ENCODE measurements around the gene CYP27B1. TPM values are rescaled to one million over a fixed set of nuclear protein-coding genes. Genes with fewer than 3 reads are reported as not detected.

Gene CYP27B1
- total and polyA plus RNA-seq, 10 of the 15 experiments (the other 5 are each of a cell fraction or from before 2014, with no cell fraction given) = 0.10 to 2.7 (median 1.1) TPM

DNA sequence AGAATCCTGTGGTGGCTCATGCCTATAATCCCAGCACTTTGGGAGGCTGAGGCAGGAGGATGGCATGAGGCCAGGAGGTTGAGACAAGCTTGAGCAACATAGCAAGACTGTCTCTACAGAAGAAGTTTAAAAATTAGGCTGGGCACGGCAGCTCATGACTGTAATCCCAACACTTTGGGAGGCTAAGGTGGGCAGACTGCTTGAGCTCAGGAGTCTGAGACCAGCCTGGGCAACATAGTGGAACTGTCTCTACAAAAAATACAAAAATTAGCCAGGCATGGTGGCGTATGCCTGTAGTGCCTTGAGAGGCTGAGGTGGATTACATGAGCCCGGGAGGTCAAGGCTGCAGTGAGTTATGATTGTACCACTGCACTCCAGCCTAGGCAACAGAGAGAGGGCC, 998 bp upstream of the CYP27B1 start:
- H2AFZ ChIP-seq (ENCODE audit: control insufficient read depth, low read depth, low read length) = no peak overlapping the region
- no TSS peak for BruUV-seq (replicated peaks)
- H3K27me3 ChIP-seq (replicated peaks in 1 of 2; ENCODE audit: control insufficient read depth in 2 of 2, insufficient read depth in 2 of 2, low read length in 1 of 2) = peaks cover 11 to 23% of the 10 kb centered on the region in 2 experiments; a peak in 3 of 4 replicates
- RAD21 ChIA-PET (ENCODE audit: unreplicated experiment) = interaction anchor here (1.5 kb wide), 1 partner anchor 13 kb away, joined by 5 read pairs; no protein-coding TSS in a partner anchor
- ATAC-seq = no peak
- H3K9me3 ChIP-seq (replicated peaks; ENCODE audit: control insufficient read depth, insufficient read depth, low read length) = no peaks in the 10 kb centered on the region
- no peaks in the 10 kb centered on the region for H3K79me2 ChIP-seq (ENCODE audit: control insufficient read depth, insufficient read depth, low read length)
- FAIRE-seq = no peak
- H3K4me1 ChIP-seq (ENCODE audit: control insufficient read depth, insufficient read depth, low read length) = peaks cover 23% of the 10 kb centered on the region
- no peaks in the 10 kb centered on the region for H4K20me1 ChIP-seq (ENCODE audit: control insufficient read depth, insufficient read depth)
- no peak overlapping the region for H3K9ac ChIP-seq (ENCODE audit: control insufficient read depth, insufficient read depth, low read length)
- CTCF ChIA-PET = interaction anchor here (0.7 to 7.3 kb wide), 5 partner anchors 8 to 535 kb away, joined by 3 to 62 read pairs (median 4); partner anchors contain the start of gene MARCHF9
- SMC1A ChIA-PET (ENCODE audit: uncharacterized antibody, unreplicated experiment) = interaction anchor here (0.9 kb wide), 1 partner anchor 130 kb away, joined by 3 read pairs; no protein-coding TSS in a partner anchor
- no peak overlapping the region for H3K4me2 ChIP-seq (ENCODE audit: control insufficient read depth, insufficient read depth)
- WGBS (ENCODE audit: insufficient coverage, insufficient replicate concordance, low lambda C conversion rate, missing lambda C conversion rate) = 98% methylated on average over 3 of the region's 3 CpGs
- intact Hi-C loops (cut with micrococcal nuclease; ENCODE audit: unreplicated experiment) = no loop called here
- H3K4me3 ChIP-seq = no peak overlapping the region
- in situ Hi-C loops (cut with MboI) = no loop called here
- no peak for DNase-seq (ENCODE audit: low read depth, low spot score)
- H3K27ac ChIP-seq (ENCODE audit: control insufficient read depth, insufficient read depth) = no peak overlapping the region
- peaks cover 0 to 4% of the 10 kb centered on the region in 2 experiments; a peak in 2 of 4 replicates for H3K36me3 ChIP-seq (ENCODE audit: control insufficient read depth in 2 of 2, insufficient read depth in 2 of 2, low read length in 1 of 2)
- POLR2A ChIA-PET = no interaction called here
- no peak for TF ChIP-seq CBFB (IDR thresholded peaks at IDR 0.05; ENCODE audit: low read depth)
- TF ChIP-seq BACH1 (IDR thresholded peaks at IDR 0.05; ENCODE audit: borderline replicate concordance) = no peak
- TF ChIP-seq, protein P1, sequence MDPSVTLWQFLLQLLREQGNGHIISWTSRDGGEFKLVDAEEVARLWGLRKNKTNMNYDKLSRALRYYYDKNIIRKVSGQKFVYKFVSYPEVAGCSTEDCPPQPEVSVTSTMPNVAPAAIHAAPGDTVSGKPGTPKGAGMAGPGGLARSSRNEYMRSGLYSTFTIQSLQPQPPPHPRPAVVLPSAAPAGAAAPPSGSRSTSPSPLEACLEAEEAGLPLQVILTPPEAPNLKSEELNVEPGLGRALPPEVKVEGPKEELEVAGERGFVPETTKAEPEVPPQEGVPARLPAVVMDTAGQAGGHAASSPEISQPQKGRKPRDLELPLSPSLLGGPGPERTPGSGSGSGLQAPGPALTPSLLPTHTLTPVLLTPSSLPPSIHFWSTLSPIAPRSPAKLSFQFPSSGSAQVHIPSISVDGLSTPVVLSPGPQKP (IDR thresholded peaks at IDR 0.05; ENCODE audit: low read depth, low read length) = no peak
- TF ChIP-seq REST (IDR thresholded peaks at IDR 0.05; ENCODE audit: low read depth, low read length) = no peak
- TF ChIP-seq, protein P2, sequence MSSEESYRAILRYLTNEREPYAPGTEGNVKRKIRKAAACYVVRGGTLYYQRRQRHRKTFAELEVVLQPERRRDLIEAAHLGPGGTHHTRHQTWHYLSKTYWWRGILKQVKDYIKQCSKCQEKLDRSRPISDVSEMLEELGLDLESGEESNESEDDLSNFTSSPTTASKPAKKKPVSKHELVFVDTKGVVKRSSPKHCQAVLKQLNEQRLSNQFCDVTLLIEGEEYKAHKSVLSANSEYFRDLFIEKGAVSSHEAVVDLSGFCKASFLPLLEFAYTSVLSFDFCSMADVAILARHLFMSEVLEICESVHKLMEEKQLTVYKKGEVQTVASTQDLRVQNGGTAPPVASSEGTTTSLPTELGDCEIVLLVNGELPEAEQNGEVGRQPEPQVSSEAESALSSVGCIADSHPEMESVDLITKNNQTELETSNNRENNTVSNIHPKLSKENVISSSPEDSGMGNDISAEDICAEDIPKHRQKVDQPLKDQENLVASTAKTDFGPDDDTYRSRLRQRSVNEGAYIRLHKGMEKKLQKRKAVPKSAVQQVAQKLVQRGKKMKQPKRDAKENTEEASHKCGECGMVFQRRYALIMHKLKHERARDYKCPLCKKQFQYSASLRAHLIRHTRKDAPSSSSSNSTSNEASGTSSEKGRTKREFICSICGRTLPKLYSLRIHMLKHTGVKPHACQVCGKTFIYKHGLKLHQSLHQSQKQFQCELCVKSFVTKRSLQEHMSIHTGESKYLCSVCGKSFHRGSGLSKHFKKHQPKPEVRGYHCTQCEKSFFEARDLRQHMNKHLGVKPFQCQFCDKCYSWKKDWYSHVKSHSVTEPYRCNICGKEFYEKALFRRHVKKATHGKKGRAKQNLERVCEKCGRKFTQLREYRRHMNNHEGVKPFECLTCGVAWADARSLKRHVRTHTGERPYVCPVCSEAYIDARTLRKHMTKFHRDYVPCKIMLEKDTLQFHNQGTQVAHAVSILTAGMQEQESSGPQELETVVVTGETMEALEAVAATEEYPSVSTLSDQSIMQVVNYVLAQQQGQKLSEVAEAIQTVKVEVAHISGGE (CRISPR knock-in tag; IDR thresholded peaks at IDR 0.05) = no peak
- TF ChIP-seq POU2F2 (IDR thresholded peaks at IDR 0.05; ENCODE audit: borderline replicate concordance, low read depth, low read length) = no peak
- no peak for TF ChIP-seq BHLHE40 (IDR thresholded peaks at IDR 0.05; ENCODE audit: borderline replicate concordance in 1 of 2, low read depth in 2 of 2, low read length in 1 of 2)
- TF ChIP-seq, protein P3, sequence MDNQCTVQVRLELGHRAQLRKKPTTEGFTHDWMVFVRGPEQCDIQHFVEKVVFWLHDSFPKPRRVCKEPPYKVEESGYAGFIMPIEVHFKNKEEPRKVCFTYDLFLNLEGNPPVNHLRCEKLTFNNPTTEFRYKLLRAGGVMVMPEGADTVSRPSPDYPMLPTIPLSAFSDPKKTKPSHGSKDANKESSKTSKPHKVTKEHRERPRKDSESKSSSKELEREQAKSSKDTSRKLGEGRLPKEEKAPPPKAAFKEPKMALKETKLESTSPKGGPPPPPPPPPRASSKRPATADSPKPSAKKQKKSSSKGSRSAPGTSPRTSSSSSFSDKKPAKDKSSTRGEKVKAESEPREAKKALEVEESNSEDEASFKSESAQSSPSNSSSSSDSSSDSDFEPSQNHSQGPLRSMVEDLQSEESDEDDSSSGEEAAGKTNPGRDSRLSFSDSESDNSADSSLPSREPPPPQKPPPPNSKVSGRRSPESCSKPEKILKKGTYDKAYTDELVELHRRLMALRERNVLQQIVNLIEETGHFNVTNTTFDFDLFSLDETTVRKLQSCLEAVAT (IDR thresholded peaks at IDR 0.05) = no peak
- no peak for TF ChIP-seq FOXM1 (IDR thresholded peaks at IDR 0.05; ENCODE audit: low read depth, low read length)
- TF ChIP-seq CREB1 (IDR thresholded peaks at IDR 0.05; ENCODE audit: low read depth) = no peak
- TF ChIP-seq TCF3 (IDR thresholded peaks at IDR 0.05; ENCODE audit: borderline replicate concordance, insufficient read depth, low read depth, low read length) = no peak
- TF ChIP-seq BRCA1 (IDR thresholded peaks at IDR 0.05; ENCODE audit: low read depth, low read length) = no peak
- TF ChIP-seq POLR2AphosphoS5 (IDR thresholded peaks at IDR 0.05; ENCODE audit: low read length) = no peak
- no peak for TF ChIP-seq HDAC6 (IDR thresholded peaks at IDR 0.05; ENCODE audit: unreplicated experiment)

Data from GM12878 (cell line).